HK-2 (cell line): ENCODE results near the gene SLC12A3.

Experiments used
- DNase-seq: peaks from one replicate; pipeline ENCODE4 v3.0.0-alpha.2; 2018; ENCODE audit not compliant: unreplicated experiment

SLC12A3 gene

DNA sequence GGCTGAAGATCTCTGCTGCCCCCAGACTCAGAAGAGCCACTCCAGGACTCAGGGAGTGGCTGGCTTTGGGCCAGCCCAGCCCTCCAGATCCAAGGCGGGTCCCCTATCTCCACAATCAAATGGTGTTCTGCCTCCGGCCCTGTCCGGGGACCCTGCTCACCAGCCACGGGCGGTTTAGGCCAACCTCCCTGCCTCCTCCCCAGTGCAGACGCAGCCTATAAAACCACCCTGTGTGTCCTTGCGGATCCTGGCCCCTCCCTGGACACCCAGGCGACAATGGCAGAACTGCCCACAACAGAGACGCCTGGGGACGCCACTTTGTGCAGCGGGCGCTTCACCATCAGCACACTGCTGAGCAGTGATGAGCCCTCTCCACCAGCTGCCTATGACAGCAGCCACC lies at the start of gene SLC12A3:
Gene SLC12A3 (plus strand): TSS at position 248 of the 400 bp plus-strand sequence. CDS start 29 bp downstream, at position 277.
- DNase-seq = no peak

DNA sequence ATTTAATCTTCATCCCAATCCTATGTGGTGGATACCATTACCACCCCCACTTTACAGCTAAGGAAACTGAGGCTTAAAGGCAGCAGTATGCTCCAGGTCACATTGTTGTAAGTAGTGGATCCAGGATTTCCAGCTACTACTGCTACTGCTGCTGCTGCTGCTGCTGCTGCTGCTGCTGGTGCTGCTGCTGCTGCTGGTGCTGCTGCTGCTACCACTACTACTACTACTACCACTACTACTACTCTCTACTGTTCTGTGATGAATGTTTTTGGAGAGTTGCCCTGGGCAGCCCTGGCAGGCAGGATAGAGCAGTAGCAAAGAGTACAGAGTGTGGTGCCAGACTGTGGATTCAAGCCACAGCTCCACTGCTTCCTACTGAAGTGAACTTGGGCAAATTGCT lies 49.3 kb upstream of the SLC12A3 start:
- DNase-seq = no peak

- DNase-seq = no peak
Measured at GRCh38 chr16:56817056-56817455, 48.0 kb upstream of the SLC12A3 start.

DNA sequence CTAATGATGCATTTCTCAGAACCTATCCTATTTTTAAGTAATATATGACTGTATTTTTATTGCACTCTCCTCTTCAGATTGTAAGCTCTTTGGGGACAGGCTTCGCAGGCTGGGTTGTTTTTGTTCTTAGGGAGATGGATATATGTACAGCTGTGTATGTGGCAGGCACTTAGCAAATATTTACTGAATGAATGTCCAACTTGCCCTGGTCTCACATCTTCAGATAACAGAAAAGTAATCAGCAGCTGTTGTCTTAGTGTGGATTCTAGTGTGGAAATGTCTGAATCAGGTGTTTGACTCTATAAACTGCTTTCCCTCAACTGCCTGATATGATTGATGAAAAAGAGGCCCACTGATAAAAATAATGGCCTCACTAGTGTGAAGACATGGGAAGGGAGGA lies 47.1 kb upstream of the SLC12A3 start:
- no peak for DNase-seq

- DNase-seq = no peak
Measured at GRCh38 chr16:56823081-56823733, 41.8 kb upstream of the SLC12A3 start.

DNA sequence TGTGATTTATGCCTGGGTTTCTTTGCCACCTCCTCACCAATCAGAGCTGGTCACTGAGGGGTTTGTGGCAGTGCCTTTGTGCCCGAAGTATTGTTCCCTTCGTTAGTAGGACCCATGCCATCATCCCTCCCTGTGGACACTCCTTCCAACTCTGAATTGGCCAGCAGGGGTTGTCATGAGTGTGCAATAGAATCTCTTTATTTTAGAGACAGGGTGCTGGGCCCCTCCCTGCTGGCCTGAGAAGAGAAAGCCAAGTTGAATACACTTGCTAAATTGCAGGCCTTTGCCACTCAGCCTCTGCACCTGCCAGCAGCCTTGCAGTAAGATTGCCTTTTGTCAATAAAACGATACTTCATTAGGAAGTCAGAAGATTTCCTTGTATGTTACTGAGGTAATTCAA lies 40.7 kb upstream of the SLC12A3 start:
- no peak for DNase-seq

DNA sequence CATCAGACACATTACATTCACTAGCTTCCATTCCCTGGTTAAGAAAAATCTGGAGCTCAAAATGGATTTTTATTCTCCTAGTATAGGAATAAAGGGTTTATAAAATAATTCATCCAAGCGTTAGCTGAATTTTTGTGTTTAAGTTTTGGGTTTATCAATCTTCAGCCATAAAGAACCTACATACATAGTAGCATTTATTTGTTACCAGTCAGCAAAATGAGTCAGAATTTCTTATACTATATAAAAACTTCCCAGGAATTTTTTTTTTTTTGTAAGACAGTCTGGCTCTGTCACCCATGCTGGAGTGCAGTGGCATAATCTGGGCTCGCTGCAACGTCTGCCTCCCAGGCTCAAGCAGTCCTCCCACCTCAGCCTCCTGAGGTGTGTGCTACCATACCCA lies 40.2 kb upstream of the SLC12A3 start:
- no peak for DNase-seq

GRCh38 chr16:56825826-56826225 lies 39.2 kb upstream of the SLC12A3 start:
- no peak for DNase-seq

- DNase-seq = no peak
Measured at GRCh38 chr16:56828647-56829046, 36.4 kb upstream of the SLC12A3 start.

DNA sequence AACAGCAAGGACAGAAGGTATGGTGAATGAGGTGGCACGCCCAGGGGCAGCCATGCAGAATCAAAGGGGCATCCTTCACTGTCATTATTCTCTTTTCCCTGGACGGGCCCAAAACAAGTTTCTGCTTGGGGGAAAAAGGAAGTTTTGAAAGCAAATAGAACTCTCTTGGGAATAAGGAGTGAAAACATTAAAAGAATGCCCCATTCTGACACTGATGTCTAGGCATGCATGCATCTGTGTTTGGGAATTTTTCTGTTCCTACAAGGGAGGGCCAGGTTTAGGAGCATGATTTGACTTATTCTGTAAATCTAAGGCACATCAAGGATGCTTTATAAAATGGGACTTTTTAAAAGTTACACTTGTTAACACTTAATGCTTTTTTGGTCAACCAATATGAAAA lies 34.3 kb upstream of the SLC12A3 start:
- DNase-seq = no peak

DNA sequence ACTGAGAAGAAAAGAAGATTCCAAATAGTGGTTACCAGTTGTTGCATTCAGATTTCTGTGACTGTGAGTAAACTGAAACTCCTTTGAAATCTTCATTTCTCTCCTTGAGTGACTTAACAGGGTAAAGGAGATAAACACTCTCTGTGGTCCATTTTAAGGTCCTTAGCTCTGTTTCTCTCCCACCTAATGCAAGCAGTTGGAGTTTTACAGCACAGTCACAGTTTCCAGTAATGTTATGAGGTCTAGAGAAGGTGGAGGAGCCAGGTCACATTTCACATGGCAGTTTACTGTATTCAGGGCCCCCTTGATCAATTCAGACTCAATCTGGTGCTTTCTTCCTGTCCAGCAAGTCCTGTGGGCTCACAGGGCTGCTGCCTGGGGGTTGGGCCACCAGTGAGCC lies 32.2 kb upstream of the SLC12A3 start:
- DNase-seq = no peak

- DNase-seq = no peak
Measured at GRCh38 chr16:56833243-56833970, 31.6 kb upstream of the SLC12A3 start.

DNA sequence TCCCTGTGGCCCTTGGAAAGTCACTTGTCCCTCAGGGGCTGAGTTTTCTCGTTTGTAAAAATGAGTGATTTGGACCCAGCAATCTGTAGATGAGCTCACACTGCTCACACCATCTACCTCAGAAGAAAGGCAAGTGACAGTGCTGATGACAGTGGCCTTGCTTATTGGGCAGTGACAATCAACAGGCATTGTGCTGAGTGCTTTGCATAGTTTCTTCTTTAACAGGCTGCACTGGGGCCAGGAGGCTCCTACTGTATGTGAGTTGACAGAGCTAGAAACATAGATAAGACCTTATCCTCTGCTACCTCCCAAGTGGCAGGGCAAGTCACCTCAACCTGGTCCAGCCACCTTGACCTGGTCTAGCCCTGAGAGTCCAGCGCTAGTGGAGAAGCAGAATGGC lies 29.7 kb upstream of the SLC12A3 start:
- no peak for DNase-seq

GRCh38 chr16:56836410-56837230 lies 28.4 kb upstream of the SLC12A3 start:
- DNase-seq = no peak

DNA sequence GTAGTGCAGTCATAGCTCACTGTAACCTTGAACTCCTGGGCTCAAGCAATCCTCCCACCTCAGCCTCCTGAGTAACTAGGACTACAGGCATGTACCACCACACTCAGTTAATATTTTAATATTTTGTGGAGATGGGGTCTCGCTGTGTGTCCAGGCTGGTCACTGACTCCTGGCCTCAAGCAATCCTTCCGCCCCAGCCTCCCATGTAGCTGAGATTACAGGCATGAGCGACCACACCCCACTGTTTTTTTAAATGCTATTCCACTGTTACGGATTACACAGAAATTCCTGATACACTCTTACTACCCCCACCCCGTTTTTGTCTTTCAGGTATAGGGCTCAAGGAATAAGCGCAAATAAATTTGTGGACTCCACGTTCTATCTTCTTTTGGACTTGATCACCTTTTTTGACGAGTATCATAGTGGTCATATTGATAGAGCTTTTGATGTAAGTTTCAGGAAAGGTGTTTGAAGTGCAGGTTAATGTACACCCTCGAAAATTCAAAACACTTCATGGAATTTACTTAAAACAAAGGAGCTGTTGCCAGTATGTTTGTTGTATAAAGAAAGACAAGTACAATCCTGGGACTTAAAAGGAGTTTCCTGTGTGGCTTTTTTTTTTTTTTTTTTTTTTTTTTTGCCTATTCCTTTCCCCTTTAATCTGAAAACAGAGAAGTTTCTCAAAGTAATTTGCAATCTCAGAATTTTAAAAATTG lies 26.2 kb upstream of the SLC12A3 start:
- no peak for DNase-seq

DNA sequence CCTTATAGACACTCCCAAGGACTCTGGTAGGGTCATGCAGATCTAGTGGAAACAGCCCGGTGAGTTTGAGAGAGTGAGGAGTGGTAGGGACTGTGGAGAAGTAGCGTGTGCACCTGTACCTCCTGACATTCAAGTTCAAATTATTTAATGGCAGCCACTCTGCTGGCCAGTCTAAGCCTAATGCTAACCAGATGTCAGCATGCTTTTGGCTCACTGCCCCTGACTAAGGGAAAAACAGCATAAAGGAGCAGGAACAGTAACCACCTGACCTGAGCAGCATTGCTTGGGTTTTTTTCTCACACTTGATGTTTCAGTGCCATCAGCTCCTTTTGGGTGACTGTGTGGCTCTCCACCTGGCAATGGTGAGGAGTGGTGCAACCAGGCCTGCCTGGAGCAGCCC lies 23.8 kb upstream of the SLC12A3 start:
- no peak for DNase-seq

GRCh38 chr16:56841659-56842058 lies 23.3 kb upstream of the SLC12A3 start:
- DNase-seq = no peak

DNA sequence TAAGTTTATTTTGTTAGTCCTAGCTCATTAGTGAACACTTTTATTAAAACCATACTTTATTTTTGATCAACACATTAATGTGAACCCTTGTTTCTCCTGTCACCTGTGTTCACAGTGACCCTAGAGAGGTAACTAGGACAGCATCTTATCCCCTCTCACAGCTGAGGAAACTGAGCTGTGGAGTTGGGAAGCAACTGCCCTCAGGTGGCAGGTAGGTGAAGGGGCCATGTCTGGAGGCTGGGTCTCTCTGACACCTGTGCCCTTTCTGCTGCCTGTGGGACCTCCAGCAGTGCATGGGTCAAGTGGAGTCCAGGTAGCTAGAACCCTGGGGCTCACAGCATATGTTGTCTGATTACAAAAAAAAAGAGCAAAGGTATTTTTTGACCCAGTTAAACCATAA lies 22.9 kb upstream of the SLC12A3 start:
- DNase-seq = no peak

- no peak for DNase-seq
Measured at GRCh38 chr16:56844056-56844455, 21.0 kb upstream of the SLC12A3 start.

- DNase-seq = no peak
Measured at GRCh38 chr16:56847173-56847910, 17.7 kb upstream of the SLC12A3 start.
